Suprapubic skin (tissue), 4 donors: Measurements from ENCODE around the gene SFTPD.
"Not testable (repeated sequence)": the region's sequence is repeated elsewhere in the genome, so short reads cannot be mapped to it uniquely, and the experiment has no call there.

ENCODE experiments used
- POLR2A ChIP-seq, 2 donors: fragments of 450-650 bp; IDR thresholded peaks; one replicate each; pipeline ENCODE4 v1.6.1; 2017; ENCODE audit warnings: antibody characterized with exemption in 2 of 2, mild to moderate bottlenecking in 2 of 2, moderate library complexity in 2 of 2
- POLR2AphosphoS5 ChIP-seq, 3 donors: sonication (generic); formaldehyde crosslinking; IDR thresholded peaks; one replicate each; pipeline ENCODE4 v1.6.1; 2017; ENCODE audit warnings: antibody characterized with exemption in 3 of 3
- TF ChIP-seq, protein P1 (sequence below), 2 donors: fragments of 200-600 bp in 1 of 2; fragments of 450-650 bp in 1 of 2; sonication (generic) in 1 of 2; IDR thresholded peaks; one replicate each; pipeline ENCODE4 v1.5.1; 2016 to 2019; ENCODE audit warnings: antibody characterized with exemption in 2 of 2, mild to moderate bottlenecking in 1 of 2, moderate library complexity in 1 of 2

DNA sequence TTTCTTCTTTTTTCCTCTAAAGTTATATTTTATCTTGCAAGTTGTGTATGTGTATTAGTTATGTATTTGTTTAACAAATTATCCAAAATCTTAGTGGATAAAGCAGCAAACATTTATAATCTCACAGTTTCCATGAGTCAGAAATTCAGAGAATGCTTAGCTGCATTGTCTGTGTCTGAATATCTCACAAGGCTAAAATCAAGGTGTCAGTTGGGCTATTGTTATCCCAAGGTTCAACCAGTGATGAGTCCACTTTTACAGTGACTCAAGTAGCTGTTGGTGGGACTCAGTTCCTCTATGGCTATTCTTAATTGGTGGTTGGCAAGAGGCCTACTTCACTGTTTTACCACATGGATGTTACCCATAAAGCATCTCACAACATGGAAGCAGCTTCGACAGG lies 47.3 kb downstream of the SFTPD start:
- TF ChIP-seq POLR2A, POLR2AphosphoS5 (IDR thresholded peaks at IDR 0.05): not testable (repeated sequence)
- TF ChIP-seq, protein P1, sequence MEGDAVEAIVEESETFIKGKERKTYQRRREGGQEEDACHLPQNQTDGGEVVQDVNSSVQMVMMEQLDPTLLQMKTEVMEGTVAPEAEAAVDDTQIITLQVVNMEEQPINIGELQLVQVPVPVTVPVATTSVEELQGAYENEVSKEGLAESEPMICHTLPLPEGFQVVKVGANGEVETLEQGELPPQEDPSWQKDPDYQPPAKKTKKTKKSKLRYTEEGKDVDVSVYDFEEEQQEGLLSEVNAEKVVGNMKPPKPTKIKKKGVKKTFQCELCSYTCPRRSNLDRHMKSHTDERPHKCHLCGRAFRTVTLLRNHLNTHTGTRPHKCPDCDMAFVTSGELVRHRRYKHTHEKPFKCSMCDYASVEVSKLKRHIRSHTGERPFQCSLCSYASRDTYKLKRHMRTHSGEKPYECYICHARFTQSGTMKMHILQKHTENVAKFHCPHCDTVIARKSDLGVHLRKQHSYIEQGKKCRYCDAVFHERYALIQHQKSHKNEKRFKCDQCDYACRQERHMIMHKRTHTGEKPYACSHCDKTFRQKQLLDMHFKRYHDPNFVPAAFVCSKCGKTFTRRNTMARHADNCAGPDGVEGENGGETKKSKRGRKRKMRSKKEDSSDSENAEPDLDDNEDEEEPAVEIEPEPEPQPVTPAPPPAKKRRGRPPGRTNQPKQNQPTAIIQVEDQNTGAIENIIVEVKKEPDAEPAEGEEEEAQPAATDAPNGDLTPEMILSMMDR (IDR thresholded peaks at IDR 0.05) = not testable (repeated sequence)
